ENCODE measurements around the gene EFS.

The EFS gene

DNA sequence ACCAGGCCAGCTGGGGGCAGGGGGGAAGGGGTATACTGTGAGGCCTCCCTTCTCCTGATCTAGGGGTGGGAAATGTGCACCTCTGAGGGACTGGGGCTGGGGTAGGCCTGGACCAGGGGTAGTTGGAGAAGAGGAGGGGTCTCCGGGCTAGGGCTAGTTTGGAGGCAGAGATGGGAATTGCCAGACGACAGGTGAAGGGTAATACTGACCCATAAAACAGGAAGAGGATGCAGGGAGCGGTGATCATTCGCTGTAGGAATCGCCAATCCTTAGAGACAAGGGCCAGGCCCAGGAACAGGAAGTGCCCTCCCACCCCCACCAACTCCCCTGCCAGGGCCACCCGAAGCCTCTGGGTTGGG is 16.7 kb downstream of the EFS start:
- in situ Hi-C loops (cut with HindIII; ENCODE audit: low sequenced_read_pairs): no loop called here
- TF ChIP-seq, protein P1, sequence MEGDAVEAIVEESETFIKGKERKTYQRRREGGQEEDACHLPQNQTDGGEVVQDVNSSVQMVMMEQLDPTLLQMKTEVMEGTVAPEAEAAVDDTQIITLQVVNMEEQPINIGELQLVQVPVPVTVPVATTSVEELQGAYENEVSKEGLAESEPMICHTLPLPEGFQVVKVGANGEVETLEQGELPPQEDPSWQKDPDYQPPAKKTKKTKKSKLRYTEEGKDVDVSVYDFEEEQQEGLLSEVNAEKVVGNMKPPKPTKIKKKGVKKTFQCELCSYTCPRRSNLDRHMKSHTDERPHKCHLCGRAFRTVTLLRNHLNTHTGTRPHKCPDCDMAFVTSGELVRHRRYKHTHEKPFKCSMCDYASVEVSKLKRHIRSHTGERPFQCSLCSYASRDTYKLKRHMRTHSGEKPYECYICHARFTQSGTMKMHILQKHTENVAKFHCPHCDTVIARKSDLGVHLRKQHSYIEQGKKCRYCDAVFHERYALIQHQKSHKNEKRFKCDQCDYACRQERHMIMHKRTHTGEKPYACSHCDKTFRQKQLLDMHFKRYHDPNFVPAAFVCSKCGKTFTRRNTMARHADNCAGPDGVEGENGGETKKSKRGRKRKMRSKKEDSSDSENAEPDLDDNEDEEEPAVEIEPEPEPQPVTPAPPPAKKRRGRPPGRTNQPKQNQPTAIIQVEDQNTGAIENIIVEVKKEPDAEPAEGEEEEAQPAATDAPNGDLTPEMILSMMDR (IDR thresholded peaks at IDR 0.05; ENCODE audit: low read depth, low read length): no peak
- H3K4me3 ChIP-seq (ENCODE audit: low read depth, low read length): no peak overlapping the region
- DNase-seq (ENCODE audit: low read depth, low spot score): no peak

DNA sequence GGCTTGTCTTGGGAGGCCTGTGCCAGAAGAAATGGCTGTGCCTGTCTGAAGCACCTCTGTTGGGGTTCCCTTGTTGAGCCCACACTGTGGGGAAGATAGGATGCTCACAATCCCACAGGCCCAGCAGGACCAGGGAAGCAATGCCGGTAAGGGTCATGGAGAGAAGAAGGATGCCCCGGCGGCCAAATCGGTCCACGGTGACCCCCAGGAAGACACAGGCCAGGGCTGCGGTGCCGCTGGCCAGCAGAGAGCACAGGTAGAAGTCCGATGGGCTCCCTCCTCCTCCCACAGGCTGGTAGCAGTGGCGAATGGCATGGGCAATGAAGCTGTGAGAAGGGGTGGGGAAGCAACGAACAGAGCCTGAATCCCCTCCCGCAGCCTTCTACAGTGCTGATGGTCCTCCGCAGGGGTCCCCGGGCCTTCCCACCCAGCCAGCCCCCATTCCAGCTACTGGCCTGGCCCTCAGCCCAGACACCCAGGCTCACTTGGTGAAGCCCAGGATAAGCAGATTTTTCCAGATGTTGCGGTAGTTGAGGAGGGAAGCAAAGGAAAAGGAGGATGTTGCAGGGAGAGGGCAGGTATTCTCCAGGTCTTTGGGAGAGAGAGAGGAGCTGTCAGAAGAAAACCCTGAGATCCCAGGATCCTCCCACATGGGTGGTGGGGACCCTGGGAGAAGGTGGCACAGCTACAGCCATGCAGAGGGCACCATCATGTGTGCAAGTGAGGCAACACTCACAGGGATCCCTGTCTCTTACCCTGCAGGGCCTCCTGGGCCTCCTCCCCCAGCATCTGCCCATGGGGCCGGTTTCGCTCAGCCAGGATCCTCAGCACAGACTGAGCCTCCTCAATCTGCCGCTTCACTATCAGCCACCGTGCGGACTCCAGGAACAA is 17.3 kb downstream of the EFS start:
- no peak overlapping the region for H3K4me3 ChIP-seq (ENCODE audit: low read depth, low read length)
- in situ Hi-C loops (cut with HindIII; ENCODE audit: low sequenced_read_pairs): no loop called here
- no peak for DNase-seq (ENCODE audit: low read depth, low spot score)
- TF ChIP-seq, protein P1 (IDR thresholded peaks at IDR 0.05; ENCODE audit: low read depth, low read length): no peak

DNA sequence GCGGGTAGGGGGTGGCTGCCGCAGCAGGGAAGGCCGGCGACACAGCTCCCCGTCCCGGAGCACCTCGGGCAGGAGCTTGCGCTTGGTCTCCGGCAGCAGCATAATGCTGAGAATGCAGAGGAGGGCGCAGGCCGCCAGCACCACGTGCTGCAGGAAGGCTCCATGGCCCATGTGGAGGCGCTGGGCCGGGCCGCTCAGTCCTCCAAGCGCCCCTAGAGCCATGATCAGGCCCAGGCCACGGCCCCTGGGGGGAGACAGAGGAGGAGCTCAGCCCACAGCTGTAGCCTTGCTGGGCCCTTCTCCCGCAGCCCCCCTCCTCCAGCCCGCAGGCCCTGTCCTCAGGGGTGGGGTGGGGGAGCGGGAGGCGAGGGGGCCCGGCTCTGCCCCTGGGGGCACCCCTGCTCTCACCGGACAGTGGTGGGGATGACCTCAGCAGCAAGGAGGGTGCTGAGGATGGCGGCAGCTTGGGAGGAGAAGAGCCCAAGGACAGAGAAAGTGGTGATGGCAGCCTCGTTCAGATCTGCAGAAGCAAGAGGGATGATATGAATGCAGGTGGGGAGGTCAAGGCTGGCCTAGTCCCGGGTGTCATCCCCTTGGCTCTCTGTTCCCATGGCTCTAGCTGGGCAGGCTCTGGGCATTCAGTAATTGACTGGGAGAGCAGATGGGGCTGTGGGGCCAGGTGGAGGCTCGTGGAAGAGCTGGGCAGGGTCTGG is 18.1 kb downstream of the EFS start:
- TF ChIP-seq, protein P1 (IDR thresholded peaks at IDR 0.05; ENCODE audit: low read depth, low read length): no peak
- in situ Hi-C loops (cut with HindIII; ENCODE audit: low sequenced_read_pairs): no loop called here
- H3K4me3 ChIP-seq (ENCODE audit: low read depth, low read length): no peak overlapping the region

DNA sequence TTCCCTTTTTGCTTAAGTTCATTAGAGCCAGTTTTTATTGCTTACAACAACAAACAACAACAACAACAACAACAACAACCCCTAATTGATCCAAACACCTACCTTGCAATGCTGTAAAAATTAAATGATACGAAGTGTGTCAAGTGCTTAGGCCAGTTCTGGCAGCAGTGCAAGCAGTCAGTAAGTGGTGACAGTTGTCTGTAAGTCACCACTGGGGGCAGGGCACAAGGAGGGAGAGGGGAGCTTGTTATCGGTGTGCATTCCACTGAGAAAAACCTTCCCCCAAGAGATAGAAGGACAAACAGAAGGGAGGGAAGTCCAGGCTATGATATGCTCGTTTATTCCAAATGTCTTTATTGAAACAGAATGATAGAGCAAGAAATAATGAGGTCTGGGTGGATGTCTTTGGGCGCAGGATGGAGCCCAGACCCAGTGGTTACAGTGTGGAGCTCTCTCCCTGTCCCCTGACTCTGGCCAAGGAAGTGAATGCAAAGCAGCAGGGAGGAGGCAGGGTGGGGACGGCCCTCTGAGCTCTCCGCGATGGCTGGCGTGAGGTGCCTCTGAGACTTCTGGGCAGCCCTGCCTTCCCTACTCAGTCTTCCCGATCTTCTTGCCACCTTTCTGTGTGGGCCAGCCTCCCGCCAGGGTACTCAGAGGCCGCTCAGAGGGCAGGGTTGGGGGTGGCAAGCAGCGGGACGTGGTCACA is 18.8 kb downstream of the EFS start:
- no peak for DNase-seq (ENCODE audit: low read depth, low spot score)
- in situ Hi-C loops (cut with HindIII; ENCODE audit: low sequenced_read_pairs): no loop called here
- TF ChIP-seq, protein P1 (IDR thresholded peaks at IDR 0.05; ENCODE audit: low read depth, low read length): no peak
- H3K4me3 ChIP-seq (ENCODE audit: low read depth, low read length): no peak overlapping the region

More for the DNA sequence above, 18.1 kb downstream of the EFS start:
- DNase-seq (ENCODE audit: low read depth, low spot score): no peak

DNA sequence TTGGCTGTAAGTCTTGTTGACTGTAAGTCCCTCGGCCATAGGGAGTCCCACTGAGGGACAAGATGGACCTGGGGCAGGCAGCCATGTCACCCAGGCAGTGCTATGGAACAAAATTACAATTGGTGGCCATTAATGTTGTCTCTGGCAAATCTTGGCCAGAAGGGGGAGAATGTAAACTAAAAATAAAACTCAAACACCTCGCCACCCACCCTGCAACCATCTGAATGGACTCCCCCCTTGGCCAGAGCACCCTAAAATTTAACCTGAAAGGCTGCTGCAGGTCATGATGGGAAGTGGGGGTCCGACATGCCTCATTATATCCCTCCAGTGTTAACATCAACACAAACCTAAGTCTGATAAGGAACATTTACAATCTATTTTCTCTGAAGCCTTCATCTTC is 20.5 kb downstream of the EFS start:
- no peak for DNase-seq (ENCODE audit: low read depth, low spot score)
- H3K4me3 ChIP-seq (ENCODE audit: low read depth, low read length): no peak overlapping the region
- in situ Hi-C loops (cut with HindIII; ENCODE audit: low sequenced_read_pairs): no loop called here
- TF ChIP-seq, protein P1 (IDR thresholded peaks at IDR 0.05; ENCODE audit: low read depth, low read length): no peak

DNA sequence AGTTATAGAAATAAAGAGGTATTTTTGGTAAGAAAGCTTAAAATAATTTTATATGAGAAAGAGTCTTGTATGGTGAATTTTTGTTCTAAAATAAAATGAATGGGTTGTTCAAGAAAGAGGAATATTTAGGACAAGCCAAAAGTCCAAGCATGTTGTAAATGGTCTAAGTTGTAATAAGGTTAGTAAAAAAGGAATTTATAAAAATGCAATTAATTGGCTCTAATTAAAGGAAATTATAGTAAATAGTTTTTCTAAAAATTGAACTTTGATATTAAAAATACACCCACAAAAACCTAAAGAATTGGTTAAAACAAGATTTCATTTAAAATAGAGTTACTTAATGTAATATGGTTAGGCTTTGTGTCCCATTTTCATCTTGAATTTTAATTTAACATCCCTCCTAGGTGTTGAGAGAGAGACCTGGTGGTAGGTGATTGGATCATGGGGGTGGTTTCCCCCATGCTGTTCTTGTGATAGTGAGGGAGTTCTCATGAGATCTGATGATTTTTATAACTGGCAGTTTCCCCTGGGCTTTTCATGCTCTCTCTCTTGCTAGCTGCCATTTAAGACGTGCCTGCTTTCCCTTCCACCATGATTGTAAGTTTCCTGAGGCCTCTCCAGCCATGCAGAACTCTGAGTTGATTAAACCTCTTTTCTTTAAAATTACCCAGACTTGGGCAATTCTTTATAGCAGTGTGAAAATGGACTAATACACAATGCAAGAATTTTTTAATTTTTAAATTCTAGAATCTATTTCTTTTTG is 25.3 kb downstream of the EFS start:
- in situ Hi-C loops (cut with HindIII; ENCODE audit: low sequenced_read_pairs): no loop called here
- DNase-seq (ENCODE audit: low read depth, low spot score): no peak

More for the DNA sequence above, 25.3 kb downstream of the EFS start:
- H3K4me3 ChIP-seq (ENCODE audit: low read depth, low read length): no peak overlapping the region
- TF ChIP-seq, protein P1 (IDR thresholded peaks at IDR 0.05; ENCODE audit: low read depth, low read length): no peak
